HG02870 (cell line): ENCODE results near the gene RAB32.
A peak's percentile ranks its signal among the peaks of the same experiment; 100 is the strongest.
"Not testable (repeated sequence)": the region's sequence is repeated elsewhere in the genome, so short reads cannot be mapped to it uniquely, and the experiment has no call there.

Experiments used
- ATAC-seq: cut with Tn5 transposase; IDR thresholded peaks from one replicate; pipeline ENCODE4 v1.9.1; 2021; ENCODE audit warnings: mild to moderate bottlenecking, moderate library complexity; ENCODE audit not compliant: unreplicated experiment

Gene RAB32

GRCh38 chr6:146543211-146543939 lies at the start of gene RAB32:
Gene RAB32 (plus strand): TSS chr6:146543833. CDS start chr6:146543872, 39 bp downstream.
- ATAC-seq, result peak; percentile 62

- no peak for ATAC-seq
These were observed 45.3 kb upstream of the RAB32 start for GRCh38 chr6:146498309-146498708.

- ATAC-seq, result no peak
These were observed 40.5 kb upstream of the RAB32 start for GRCh38 chr6:146503096-146503495.

DNA sequence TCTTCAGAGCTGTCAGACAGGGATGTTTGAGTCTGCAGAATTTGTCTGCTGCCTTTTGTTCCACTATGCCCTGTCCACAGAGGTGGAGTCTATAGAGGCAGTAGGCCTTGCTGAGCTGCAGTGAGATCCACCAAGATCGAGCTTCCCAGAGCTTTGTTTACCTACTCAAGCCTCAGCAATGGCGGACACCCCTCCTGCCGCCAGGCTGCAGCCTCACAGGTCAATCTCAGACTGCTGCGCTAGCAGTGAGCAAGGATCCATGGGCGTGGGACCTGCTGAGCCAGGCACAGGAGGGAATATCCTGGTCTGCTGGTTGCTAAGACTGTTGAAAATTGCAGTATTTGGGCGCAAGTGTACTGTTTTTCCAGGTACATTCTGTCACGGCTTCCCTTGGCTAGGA lies 28.4 kb upstream of the RAB32 start:
- ATAC-seq, result no peak

DNA sequence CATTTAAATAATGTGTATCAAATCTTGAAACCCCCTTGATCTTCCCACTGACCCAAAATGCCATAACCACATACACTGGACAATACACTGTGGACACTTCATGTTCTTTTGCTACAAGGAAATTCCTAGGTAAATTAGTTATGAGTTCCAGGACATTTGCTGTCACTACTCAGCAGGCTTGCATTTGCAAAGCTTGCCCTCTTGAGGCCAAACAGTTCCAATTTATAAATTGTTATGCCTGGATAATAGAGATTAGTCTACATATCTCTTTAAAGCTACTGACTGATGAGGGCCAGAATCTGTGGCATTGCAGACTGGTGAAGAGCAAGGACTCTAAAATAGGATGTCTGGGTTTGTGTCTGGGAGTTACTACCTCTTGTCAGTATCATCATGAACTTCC lies 17.4 kb upstream of the RAB32 start:
- no peak for ATAC-seq

- no peak for ATAC-seq
These were observed 10.9 kb upstream of the RAB32 start for GRCh38 chr6:146532702-146533101.

GRCh38 chr6:146542881-146543210 lies 787 bp upstream of the RAB32 start:
- no peak for ATAC-seq

- peak; percentile 8 for ATAC-seq
These were observed 445 bp downstream of the RAB32 start for GRCh38 chr6:146543940-146544615.

DNA sequence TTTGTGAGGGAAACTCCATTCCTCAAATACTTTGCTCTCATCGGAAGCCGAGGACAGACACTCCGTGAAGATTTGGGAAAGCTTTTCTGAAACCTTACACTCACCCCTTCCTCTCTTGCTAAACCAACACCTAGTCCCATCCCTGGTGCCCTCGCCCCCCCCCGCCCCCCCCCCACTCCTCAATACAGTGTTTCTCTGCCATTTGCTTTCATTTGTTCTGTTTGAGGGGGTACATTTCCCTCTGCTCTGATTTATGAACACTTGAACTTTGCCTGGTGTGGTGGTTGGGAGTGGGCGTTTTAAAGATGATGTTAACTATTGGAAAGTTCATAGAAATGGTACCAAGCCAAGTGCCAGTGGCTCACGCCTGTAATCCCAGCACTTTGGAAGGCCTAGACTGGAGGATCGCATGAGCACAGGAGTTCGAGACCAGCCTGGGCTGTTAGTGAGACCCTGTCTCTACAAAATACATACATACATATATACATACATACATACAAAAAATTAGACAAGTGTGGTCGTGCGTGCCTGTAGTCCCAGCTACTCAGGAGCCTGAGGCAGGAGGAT lies 1.1 kb downstream of the RAB32 start:
- ATAC-seq, result no peak

GRCh38 chr6:146545581-146545980 lies 1.9 kb downstream of the RAB32 start:
- ATAC-seq, result no peak

- no peak for ATAC-seq
These were observed 2.9 kb downstream of the RAB32 start for GRCh38 chr6:146546443-146547043.

DNA sequence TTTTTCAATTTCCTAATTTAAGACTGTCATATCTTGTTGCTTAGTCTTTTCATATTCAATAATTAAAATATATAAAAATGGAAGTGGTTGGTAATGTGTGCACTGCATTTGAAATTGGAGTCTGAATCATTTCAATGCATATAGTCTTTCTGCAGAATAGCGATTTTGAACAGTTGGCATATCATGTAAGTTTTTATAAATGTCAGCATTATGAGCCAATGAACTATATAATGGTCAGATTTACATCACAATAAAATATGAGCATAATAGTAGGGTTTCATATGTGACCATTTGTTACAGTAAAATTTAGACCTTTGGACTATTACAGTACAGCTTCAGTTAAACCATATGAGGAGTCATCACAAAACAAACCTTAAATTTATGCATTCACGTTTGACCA lies 4.3 kb downstream of the RAB32 start:
- no peak for ATAC-seq

- no peak for ATAC-seq
These were observed 5.3 kb downstream of the RAB32 start for GRCh38 chr6:146548898-146549374.

- ATAC-seq, result no peak
These were observed 7.3 kb downstream of the RAB32 start for GRCh38 chr6:146550911-146551310.

- ATAC-seq, result no peak
These were observed 7.9 kb downstream of the RAB32 start for GRCh38 chr6:146551545-146551944.

GRCh38 chr6:146553377-146554135 lies 9.9 kb downstream of the RAB32 start:
- no peak for ATAC-seq

- ATAC-seq, result no peak
These were observed 17.0 kb downstream of the RAB32 start for GRCh38 chr6:146560607-146561006.

GRCh38 chr6:146566661-146567060 lies 23.0 kb downstream of the RAB32 start:
- not testable (repeated sequence) for ATAC-seq

DNA sequence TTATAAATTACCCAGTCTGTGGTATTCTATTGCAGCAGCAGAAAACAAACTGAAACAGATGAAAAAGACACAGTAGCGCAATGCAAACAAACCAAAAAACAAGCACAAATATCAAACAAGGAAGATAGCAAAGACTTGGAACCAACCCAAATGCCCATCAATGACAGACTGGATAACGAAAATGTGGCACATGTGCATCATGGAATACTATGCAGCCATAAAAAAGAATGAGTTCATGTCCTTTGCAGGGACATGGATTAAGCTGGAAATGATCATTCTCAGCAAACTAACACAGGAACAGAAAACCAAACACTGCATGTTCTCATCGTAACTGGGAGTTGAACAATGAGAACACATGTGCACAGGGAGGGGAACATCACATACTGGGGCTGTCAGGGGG lies 25.0 kb downstream of the RAB32 start:
- not testable (repeated sequence) for ATAC-seq

GRCh38 chr6:146574211-146574610 lies 30.6 kb downstream of the RAB32 start:
- ATAC-seq, result no peak

DNA sequence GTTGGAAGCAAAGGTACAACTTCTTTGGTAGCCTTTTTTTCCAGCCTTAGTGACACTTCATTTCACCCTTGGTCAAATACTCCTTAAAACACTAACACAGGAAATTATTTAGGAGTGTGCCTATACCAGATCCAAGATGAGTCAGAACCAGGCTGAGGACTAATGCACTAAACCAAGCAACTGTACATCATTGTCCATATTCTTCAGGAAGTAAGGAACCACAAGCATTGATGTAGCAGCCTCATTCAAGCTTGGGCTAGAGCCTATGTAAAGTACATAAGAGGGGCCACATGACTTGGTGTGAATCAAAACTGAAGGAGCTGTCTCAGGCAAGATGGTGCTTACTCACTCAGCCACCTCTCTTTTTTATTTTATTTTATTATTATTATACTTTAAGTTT lies 34.4 kb downstream of the RAB32 start:
- no peak for ATAC-seq
